Natural killer cell (primary cell): ENCODE measurements around the gene RUSF1. TPM values are rescaled to one million over a fixed set of nuclear protein-coding genes. Genes with fewer than 3 reads are reported as not detected.
"Not testable (repeated sequence)": the region's sequence is repeated elsewhere in the genome, so short reads cannot be mapped to it uniquely, and the experiment has no call there.

Experiments used
- ATAC-seq, 3 donors: fragments of 150-1000 bp in 2 of 3; fragments of 200-7000 bp in 1 of 3; cut with Tn5 transposase; 1 replicate in 1 of 3; 2 replicates in 2 of 3; pipeline ENCODE4 v1.10.0; 2021; ENCODE audit warnings: mild to moderate bottlenecking in 2 of 3, moderate library complexity in 2 of 3
- DNase-seq, 2 donors: peaks; one replicate each; pipeline versions ENCODE4 v3.0.0 to v3.0.0-alpha.2; 2013 to 2021; ENCODE audit warnings: mixed read lengths in 1 of 2
- H3K27ac ChIP-seq: one replicate; pipeline ENCODE4 v1.5.1; 2013; ENCODE audit warnings: mild to moderate bottlenecking, low read length
- H3K27me3 ChIP-seq: one replicate; pipeline ENCODE4 v1.6.1; 2013; ENCODE audit warnings: low read length; ENCODE audit not compliant: control insufficient read depth, insufficient read depth
- H3K36me3 ChIP-seq: one replicate; pipeline ENCODE4 v1.6.1; 2013; ENCODE audit warnings: low read length; ENCODE audit not compliant: control insufficient read depth, insufficient read depth
- H3K4me1 ChIP-seq: one replicate; pipeline ENCODE4 v1.6.1; 2013; ENCODE audit warnings: low read length; ENCODE audit not compliant: control insufficient read depth, insufficient read depth
- H3K4me3 ChIP-seq: one replicate; pipeline ENCODE4 v1.5.1; 2013; ENCODE audit warnings: low read length
- H3K9me3 ChIP-seq: one replicate; pipeline ENCODE4 v1.6.1; 2013; ENCODE audit warnings: low read length; ENCODE audit not compliant: control insufficient read depth, insufficient read depth
- H3K27ac Mint-ChIP-seq, 2 donors: one replicate each; pipeline ENCODE4 v1.8.0; 2022; ENCODE audit warnings: mild to moderate bottlenecking in 2 of 2, mixed read lengths in 2 of 2, moderate library complexity in 1 of 2
- H3K27me3 Mint-ChIP-seq, 2 donors: one replicate each; pipeline ENCODE4 v1.8.0; 2022; ENCODE audit warnings: low read depth in 2 of 2, mixed read lengths in 2 of 2
- H3K36me3 Mint-ChIP-seq: one replicate; pipeline ENCODE4 v1.8.0; 2022; ENCODE audit warnings: mixed read lengths
- H3K4me1 Mint-ChIP-seq, 2 donors: one replicate each; pipeline ENCODE4 v1.8.0; 2022; ENCODE audit warnings: mixed read lengths in 2 of 2
- H3K4me3 Mint-ChIP-seq: one replicate; pipeline ENCODE4 v1.8.0; 2022; ENCODE audit warnings: mild to moderate bottlenecking, moderate library complexity, mixed read lengths
- H3K9me3 Mint-ChIP-seq, 2 donors: one replicate each; pipeline ENCODE4 v1.8.0; 2022; ENCODE audit warnings: mixed read lengths in 2 of 2
- WGBS: methylation state at CpG from one replicate; pipeline ENCODE4 v1.1.7; 2013; ENCODE audit warnings: missing lambda C conversion rate; ENCODE audit not compliant: insufficient coverage; 5-methylcytosine and 5-hydroxymethylcytosine counted together
- intact Hi-C: fragments of 100-400 bp; cut with micrococcal nuclease; formaldehyde crosslinking; loops from one replicate; pipeline ENCODE4 v1.14.2; 2022
- total RNA-seq, 4 donors: library from RNA; stranded (reverse); fragments of 120-200 nt in 1 of 4; gene quantifications; one replicate each; pipeline versions ENCODE4 v1.2.3 to v1.2.4, GENCODE V29; 2013 to 2022
- TF ChIP-seq, protein P1 (sequence below): fragments of 200-600 bp; IDR thresholded peaks from one replicate; pipeline ENCODE4 v1.8.0; 2022; ENCODE audit warnings: antibody characterized with exemption

Gene RUSF1
- total RNA-seq, 3 donors from 2014 or later (not counting 1 experiment from before 2014, with no cell fraction given): 50.2 to 61.5 (median 51.9) TPM

DNA sequence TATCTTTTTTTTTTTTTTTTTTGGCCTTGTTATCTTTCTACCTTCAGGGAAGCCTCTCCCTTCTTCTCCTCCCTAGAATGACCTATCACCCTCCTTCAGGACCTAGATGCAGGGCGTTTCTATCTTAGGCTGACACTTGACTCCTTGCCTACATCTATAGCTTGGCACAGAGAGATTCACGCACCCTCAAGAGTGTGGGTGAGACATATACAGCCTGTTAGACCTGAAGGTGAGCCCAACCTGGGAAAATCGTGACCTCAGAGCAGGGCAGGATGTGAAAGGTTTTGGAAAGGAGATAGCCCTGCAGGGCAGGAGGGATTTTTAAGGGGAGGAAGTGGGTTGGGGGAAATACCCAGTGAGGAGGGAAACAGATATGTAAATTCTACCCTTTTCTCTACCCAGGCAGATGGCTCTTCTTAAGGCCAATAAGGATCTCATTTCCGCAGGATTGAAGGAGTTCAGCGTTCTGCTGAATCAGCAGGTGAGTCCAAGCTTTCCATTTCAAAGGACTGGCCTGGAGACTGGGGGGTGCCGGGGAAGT, 19.6 kb upstream of the RUSF1 start, which contains the start of gene AHSP:
AHSP (plus strand) TSS at position 167 of the 541 bp plus-strand sequence; CDS start at position 407, 240 bp downstream.
- TF ChIP-seq, protein P1, sequence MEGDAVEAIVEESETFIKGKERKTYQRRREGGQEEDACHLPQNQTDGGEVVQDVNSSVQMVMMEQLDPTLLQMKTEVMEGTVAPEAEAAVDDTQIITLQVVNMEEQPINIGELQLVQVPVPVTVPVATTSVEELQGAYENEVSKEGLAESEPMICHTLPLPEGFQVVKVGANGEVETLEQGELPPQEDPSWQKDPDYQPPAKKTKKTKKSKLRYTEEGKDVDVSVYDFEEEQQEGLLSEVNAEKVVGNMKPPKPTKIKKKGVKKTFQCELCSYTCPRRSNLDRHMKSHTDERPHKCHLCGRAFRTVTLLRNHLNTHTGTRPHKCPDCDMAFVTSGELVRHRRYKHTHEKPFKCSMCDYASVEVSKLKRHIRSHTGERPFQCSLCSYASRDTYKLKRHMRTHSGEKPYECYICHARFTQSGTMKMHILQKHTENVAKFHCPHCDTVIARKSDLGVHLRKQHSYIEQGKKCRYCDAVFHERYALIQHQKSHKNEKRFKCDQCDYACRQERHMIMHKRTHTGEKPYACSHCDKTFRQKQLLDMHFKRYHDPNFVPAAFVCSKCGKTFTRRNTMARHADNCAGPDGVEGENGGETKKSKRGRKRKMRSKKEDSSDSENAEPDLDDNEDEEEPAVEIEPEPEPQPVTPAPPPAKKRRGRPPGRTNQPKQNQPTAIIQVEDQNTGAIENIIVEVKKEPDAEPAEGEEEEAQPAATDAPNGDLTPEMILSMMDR: no peak
- Mint-ChIP-seq H3K27me3 (peaks cover 15 to 17% of the 10 kb centered on the region in 2 donors), H3K4me3 (no peak within 1 kb of the TSS), H3K27ac (no peak within 1 kb of the TSS), H3K4me1 (no peaks in the 10 kb centered on the region), H3K36me3 (no peaks in the 10 kb centered on the region), H3K9me3 (no peaks in the 10 kb centered on the region)
- DNase-seq (no peak), ATAC-seq (no peak)
- WGBS: 85% methylated on average over 6 of the region's 6 CpGs
- Histone ChIP-seq H3K36me3 (no peaks in the 10 kb centered on the region), H3K4me1 (peaks cover 2% of the 10 kb centered on the region), H3K27me3 (peaks cover 5% of the 10 kb centered on the region), H3K9me3 (no peaks in the 10 kb centered on the region), H3K27ac (no peak within 1 kb of the TSS), H3K4me3 (no peak within 1 kb of the TSS)
- intact Hi-C loops: no loop called here

DNA sequence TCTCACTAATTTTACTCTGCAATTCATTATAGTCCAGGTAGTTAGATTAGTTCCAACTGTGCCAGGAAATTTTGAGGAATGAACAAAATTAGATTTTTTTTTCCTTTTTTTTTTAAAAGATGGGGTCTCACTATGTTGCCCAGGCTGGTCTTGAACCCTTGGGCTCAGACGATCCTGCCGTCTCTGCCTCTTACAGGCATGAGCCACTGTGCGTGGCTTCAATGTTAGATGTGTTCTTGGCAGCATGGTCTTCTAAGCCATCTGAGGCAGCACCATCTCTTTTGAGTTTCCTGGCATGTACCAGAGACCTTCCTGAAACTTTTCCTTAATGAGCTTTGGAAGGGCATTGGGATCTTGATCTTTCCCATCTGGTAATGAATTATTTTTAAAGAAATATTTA, 16.9 kb upstream of the RUSF1 start:
- TF ChIP-seq, protein P1: no peak
- Histone ChIP-seq H3K36me3 (no peaks in the 10 kb centered on the region), H3K9me3 (no peaks in the 10 kb centered on the region), H3K4me1 (peaks cover 2% of the 10 kb centered on the region), H3K4me3 (no peak overlapping the region), H3K27me3 (peaks cover 5% of the 10 kb centered on the region), H3K27ac (no peak overlapping the region)
- Mint-ChIP-seq H3K36me3 (no peaks in the 10 kb centered on the region), H3K4me3 (no peak overlapping the region), H3K9me3 (no peaks in the 10 kb centered on the region), H3K27ac (no peak overlapping the region), H3K27me3 (peaks cover 15 to 17% of the 10 kb centered on the region in 2 donors), H3K4me1 (no peaks in the 10 kb centered on the region)
- intact Hi-C loops: no loop called here
- DNase-seq (no peak), ATAC-seq (no peak)
- 97% methylated on average over 3 of the region's 3 CpGs for WGBS

DNA sequence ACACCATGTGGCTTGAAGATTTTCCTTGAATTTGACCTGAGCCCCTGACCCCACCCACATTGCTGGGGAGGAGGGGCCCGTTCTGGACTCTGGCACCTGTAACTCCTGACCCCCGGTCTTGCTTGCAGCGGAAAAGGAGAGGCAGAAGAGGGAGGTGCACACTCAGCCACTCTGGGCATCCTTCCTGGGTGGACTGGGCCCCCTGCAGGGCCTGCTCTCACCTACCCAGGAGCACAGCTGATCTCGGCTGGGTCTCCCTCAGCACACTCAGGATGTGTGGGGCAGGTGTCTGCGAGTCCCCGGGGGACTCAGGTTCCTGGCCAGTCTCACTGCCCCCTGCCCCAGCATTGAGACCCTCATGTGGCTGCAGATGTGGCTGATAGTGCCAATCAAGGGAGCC, 15.6 kb upstream of the RUSF1 start:
- not testable (repeated sequence) for H3K9me3 Mint-ChIP-seq, H3K27ac Mint-ChIP-seq

DNA sequence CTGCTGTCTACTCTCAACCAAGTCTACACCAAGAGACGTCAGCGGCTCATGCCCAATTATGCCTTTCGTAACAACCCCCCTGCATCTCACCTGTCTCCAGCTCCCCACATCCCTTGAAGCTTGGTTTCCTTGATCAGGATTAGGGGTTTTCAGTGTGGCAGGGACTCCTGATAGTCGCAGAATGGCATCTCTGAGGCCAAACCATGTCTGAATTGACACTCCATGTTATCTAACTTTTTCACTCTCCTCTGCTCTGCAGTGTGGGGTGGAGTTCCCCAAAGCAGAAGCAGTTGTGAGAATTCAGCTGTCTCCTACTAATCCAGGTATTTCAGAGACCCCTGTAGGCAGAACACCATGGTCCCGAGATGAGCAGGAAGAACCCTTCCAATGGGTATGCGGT, 13.9 kb upstream of the RUSF1 start:
- Mint-ChIP-seq H3K27me3 (peaks cover 7 to 9% of the 10 kb centered on the region in 2 donors), H3K27ac (no peak overlapping the region), H3K9me3 (no peaks in the 10 kb centered on the region), H3K4me3 (no peak overlapping the region), H3K36me3 (no peaks in the 10 kb centered on the region), H3K4me1 (no peaks in the 10 kb centered on the region)
- WGBS: 90% methylated on average over 5 of the region's 6 CpGs
- intact Hi-C loops: no loop called here
- TF ChIP-seq, protein P1: no peak
- DNase-seq (no peak), ATAC-seq (no peak)
- no peaks in the 10 kb centered on the region for H3K36me3 ChIP-seq
- no peaks in the 10 kb centered on the region for H3K9me3 ChIP-seq
- no peak overlapping the region for H3K4me3 ChIP-seq
- no peaks in the 10 kb centered on the region for H3K27me3 ChIP-seq
- H3K4me1 ChIP-seq: no peaks in the 10 kb centered on the region
- H3K27ac ChIP-seq: no peak overlapping the region

More for the DNA sequence above, 15.6 kb upstream of the RUSF1 start:
- ATAC-seq, H3K4me3 ChIP-seq, H3K36me3 Mint-ChIP-seq, H3K36me3 ChIP-seq, H3K4me3 Mint-ChIP-seq, H3K27me3 ChIP-seq, H3K4me1 Mint-ChIP-seq, intact Hi-C loops, H3K4me1 ChIP-seq, H3K9me3 ChIP-seq, H3K27ac ChIP-seq, DNase-seq: not testable (repeated sequence)
- no CpG with 5 or more reads among the region's 6 CpGs for WGBS
- H3K27me3 Mint-ChIP-seq: peaks cover 10 to 13% of the 10 kb centered on the region in 2 donors
